Stomach (tissue), 9 donors: ENCODE measurements around the gene BRD2. TPM values are rescaled to one million over a fixed set of nuclear protein-coding genes. Genes with fewer than 3 reads are reported as not detected.

Source experiments
- DNase-seq, 2 donors: peaks; one replicate each; pipeline versions ENCODE4 v3.0.0 to v3.0.0-alpha.2; 2013 to 2019
- H3K27ac ChIP-seq, 5 donors: fragments of 200-600 bp in 4 of 5; sonication (generic) in 4 of 5; one replicate each; pipeline ENCODE4 v1.5.1; 2013 to 2019; ENCODE audit warnings: mild to moderate bottlenecking in 1 of 5, moderate library complexity in 1 of 5
- H3K27me3 ChIP-seq, 3 donors: fragments of 200-600 bp; sonication (generic); one replicate each; pipeline ENCODE4 v1.5.1; 2017 to 2019; ENCODE audit warnings: mixed run types in 1 of 3
- H3K36me3 ChIP-seq, 4 donors: fragments of 200-600 bp; sonication (generic); 1 replicate in 3 of 4; 2 replicates in 1 of 4; pipeline ENCODE4 v1.5.1; 2016 to 2019
- H3K4me1 ChIP-seq, 4 donors: fragments of 200-600 bp; sonication (generic); one replicate each; pipeline ENCODE4 v1.5.1; 2016 to 2019
- H3K4me3 ChIP-seq, 4 donors: fragments of 200-600 bp; sonication (generic) in 3 of 4; one replicate each; pipeline ENCODE4 v1.5.1; 2016 to 2019; ENCODE audit warnings: mild to moderate bottlenecking in 1 of 4
- H3K9me3 ChIP-seq, 4 donors: fragments of 200-600 bp; sonication (generic); one replicate each; pipeline ENCODE4 v1.5.1; 2016 to 2019
- CTCF ChIP-seq, 7 experiments: fragments of 450-650 bp in 4 of 7; fragments of 200-600 bp in 3 of 7; sonication (generic) in 3 of 7; IDR thresholded peaks; one replicate each; pipeline ENCODE4 v1.5.1; 2016 to 2019; ENCODE audit warnings: antibody characterized with exemption in 7 of 7, control low read depth in 2 of 7, mild to moderate bottlenecking in 1 of 7
- EP300 ChIP-seq: sonication (generic); formaldehyde crosslinking; IDR thresholded peaks from one replicate; pipeline ENCODE4 v1.6.1; 2017; ENCODE audit warnings: antibody characterized with exemption
- POLR2A ChIP-seq, 4 donors: fragments of 450-650 bp; IDR thresholded peaks; one replicate each; pipeline ENCODE4 v1.6.1; 2016; ENCODE audit warnings: antibody characterized with exemption in 4 of 4, control low read depth in 2 of 4, mild to moderate bottlenecking in 1 of 4, moderate library complexity in 1 of 4
- POLR2AphosphoS5 ChIP-seq, 3 donors: sonication (generic); formaldehyde crosslinking; IDR thresholded peaks; one replicate each; pipeline ENCODE4 v1.6.1; 2016; ENCODE audit warnings: antibody characterized with exemption in 3 of 3
- WGBS, 5 donors: extraction: QIAGEN DNeasy Blood & Tissue Kit in 3 of 5; methylation state at CpG; one replicate each; pipeline versions ENCODE4 v1.1.5 to v1.1.7; 2013 to 2018; 5-methylcytosine and 5-hydroxymethylcytosine counted together
- intact Hi-C: fragments of 100-400 bp; cut with DNase I; formaldehyde crosslinking; loops from one replicate; pipeline ENCODE4 v1.15.1; 2023; ENCODE audit warnings: low total_unique reads
- polyA plus RNA-seq, 3 donors: library from polyadenylated mRNA; stranded (reverse); fragments of 200-250 nt; gene quantifications; one replicate each; pipeline ENCODE4 v1.2.3, GENCODE V29; 2013
- total RNA-seq, 5 donors: library from RNA; depleted of rRNA; stranded (reverse); fragments of >200 nt; gene quantifications; one replicate each; pipeline versions ENCODE4 v1.1.0 to v1.2.3, GENCODE V29; 2014 to 2016
- donor health status: healthy with polysubstance abuse.
- donor health status: Bipolar disorder and iron deficiency.
- donor health status: healthy.

BRD2 gene
- total and polyA plus RNA-seq, 8 donors = 70.7 to 538 (median 129) TPM

GRCh38 chr6:33017694-33018353 lies 49.4 kb downstream of the BRD2 start:
- WGBS, 5 donors = 77 to 90% (median 82%) methylated on average over 3 of the region's 3 CpGs
- no peak for TF ChIP-seq POLR2A (IDR thresholded peaks at IDR 0.05)
- no peak for TF ChIP-seq EP300
- TF ChIP-seq POLR2AphosphoS5 (IDR thresholded peaks at IDR 0.05) = no peak
- TF ChIP-seq CTCF (IDR thresholded peaks at IDR 0.05) = no peak
- H3K27ac ChIP-seq = peak overlapping the region in 4 of 5 donors; percentile 71 to 93 (median 79)
- DNase-seq = no peak
- peaks cover 0 to 12% (median 4%) of the 10 kb centered on the region in 3 donors for H3K27me3 ChIP-seq
- intact Hi-C loops = no loop called here
- H3K36me3 ChIP-seq = no peaks in the 10 kb centered on the region
- no peaks in the 10 kb centered on the region for H3K9me3 ChIP-seq
- no peak overlapping the region for H3K4me3 ChIP-seq
- H3K4me1 ChIP-seq = peaks cover 15 to 35% (median 24%) of the 10 kb centered on the region in 4 donors

GRCh38 chr6:33018418-33018817 lies 50.0 kb downstream of the BRD2 start:
- intact Hi-C loops = no loop called here
- peaks cover 15 to 35% (median 24%) of the 10 kb centered on the region in 4 donors for H3K4me1 ChIP-seq
- no peaks in the 10 kb centered on the region for H3K36me3 ChIP-seq
- H3K27me3 ChIP-seq = peaks cover 0 to 10% (median 4%) of the 10 kb centered on the region in 3 donors
- DNase-seq = no peak
- H3K27ac ChIP-seq = peak overlapping the region in 4 of 5 donors; percentile 71 to 93 (median 79)
- H3K4me3 ChIP-seq = peak overlapping the region in 3 of 4 donors; percentile 20 to 29 (median 24)
- H3K9me3 ChIP-seq = no peaks in the 10 kb centered on the region
- TF ChIP-seq CTCF (IDR thresholded peaks at IDR 0.05) = no peak

DNA sequence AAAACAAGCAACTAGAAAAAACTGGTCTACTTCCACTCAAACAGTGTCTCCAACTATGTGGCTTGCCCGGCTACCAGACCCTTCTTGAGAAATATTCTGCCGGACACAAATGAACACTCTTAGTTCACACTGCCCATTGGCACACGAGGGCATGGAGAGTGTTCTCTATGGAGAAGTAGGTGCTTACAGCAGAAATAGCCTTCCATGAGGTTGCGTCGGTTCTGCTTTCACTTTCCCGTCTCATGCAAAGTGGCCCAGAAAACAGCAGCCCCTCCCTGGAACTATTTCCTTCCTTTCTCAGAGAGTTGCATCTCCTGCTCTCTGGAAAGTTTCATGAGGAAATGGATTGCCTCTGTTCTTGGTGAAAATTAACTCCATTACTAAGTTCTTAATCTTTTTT lies 50.5 kb downstream of the BRD2 start:
- no peaks in the 10 kb centered on the region for H3K36me3 ChIP-seq
- TF ChIP-seq EP300 = no peak
- TF ChIP-seq POLR2A (IDR thresholded peaks at IDR 0.05) = no peak
- TF ChIP-seq CTCF (IDR thresholded peaks at IDR 0.05) = no peak
- TF ChIP-seq POLR2AphosphoS5 (IDR thresholded peaks at IDR 0.05) = peak; percentile 39 to 60 (median 47)
- H3K4me3 ChIP-seq = peak overlapping the region in 3 of 4 donors; percentile 20 to 29 (median 24)
- peaks cover 0 to 6% (median 0%) of the 10 kb centered on the region in 3 donors for H3K27me3 ChIP-seq
- H3K4me1 ChIP-seq = peaks cover 15 to 35% (median 24%) of the 10 kb centered on the region in 4 donors
- peak overlapping the region; percentile 64 to 93 (median 78) for H3K27ac ChIP-seq
- intact Hi-C loops = no loop called here
- H3K9me3 ChIP-seq = no peaks in the 10 kb centered on the region
- WGBS, 5 donors = 0 to 6% (median 2%) methylated on average over 6 of the region's 6 CpGs
- peak; percentile 74 to 76 for DNase-seq

GRCh38 chr6:33019372-33019771 lies 51.0 kb downstream of the BRD2 start:
- Histone ChIP-seq H3K4me1 (peaks cover 15 to 35% (median 24%) of the 10 kb centered on the region in 4 donors), H3K4me3 (peak overlapping the region in 2 of 4 donors; percentile 24 to 29), H3K9me3 (no peaks in the 10 kb centered on the region), H3K27ac (peak overlapping the region; percentile 69 to 93 (median 78)), H3K27me3 (peaks cover 0 to 2% (median 0%) of the 10 kb centered on the region in 3 donors), H3K36me3 (no peaks in the 10 kb centered on the region)
- no peak for DNase-seq
- intact Hi-C loops = no loop called here
- TF ChIP-seq POLR2AphosphoS5 (IDR thresholded peaks at IDR 0.05) (no peak), EP300 (no peak), CTCF (IDR thresholded peaks at IDR 0.05) (no peak), POLR2A (IDR thresholded peaks at IDR 0.05) (no peak)
